MM.1S (cell line): ENCODE measurements around the gene ITGA7.

Experiments used
- DNase-seq: peaks from one replicate; pipeline ENCODE4 v3.0.0-alpha.2; 2015
- H2AFZ ChIP-seq: fragments of 300-600 bp; sonication (generic); 2 replicates; pipeline ENCODE4 v1.6.0; 2016; ENCODE audit warnings: antibody characterized with exemption, low read length
- H3F3A ChIP-seq: fragments of 300-600 bp; sonication (generic); 2 replicates; pipeline ENCODE4 v1.6.1; 2016; ENCODE audit warnings: mild to moderate bottlenecking, antibody characterized with exemption, low read length, moderate library complexity, mixed read lengths; ENCODE audit not compliant: insufficient read depth
- H3K27ac ChIP-seq: fragments of 300-600 bp; sonication (generic); 2 replicates; pipeline ENCODE4 v1.5.1; 2016; ENCODE audit warnings: mild to moderate bottlenecking, low read length
- H3K27me3 ChIP-seq: fragments of 300-600 bp; sonication (generic); replicated peaks from 2 replicates; pipeline ENCODE4 v1.6.0; 2016; ENCODE audit warnings: low read length; ENCODE audit not compliant: insufficient read depth
- H3K36me3 ChIP-seq: fragments of 300-600 bp; sonication (generic); replicated peaks from 2 replicates; pipeline ENCODE4 v1.6.1; 2016; ENCODE audit warnings: mild to moderate bottlenecking, low read length, mixed read lengths; ENCODE audit not compliant: insufficient read depth
- H3K4me1 ChIP-seq: fragments of 300-600 bp; sonication (generic); 2 replicates; pipeline ENCODE4 v1.6.1; 2016; ENCODE audit warnings: low read length, mixed read lengths
- H3K4me2 ChIP-seq: fragments of 300-600 bp; sonication (generic); 2 replicates; pipeline ENCODE4 v1.6.0; 2016; ENCODE audit warnings: low read depth, low read length
- H3K4me3 ChIP-seq: fragments of 300-600 bp; sonication (generic); 2 replicates; pipeline ENCODE4 v1.5.1; 2016; ENCODE audit warnings: low read length, mixed read lengths
- H3K79me2 ChIP-seq: fragments of 300-600 bp; sonication (generic); 2 replicates; pipeline ENCODE4 v1.6.1; 2016; ENCODE audit warnings: mixed run types, low read length, mixed read lengths
- H3K9ac ChIP-seq: fragments of 300-600 bp; sonication (generic); 2 replicates; pipeline ENCODE4 v1.6.1; 2016; ENCODE audit warnings: low read length, mixed read lengths
- H3K9me2 ChIP-seq: fragments of 300-600 bp; sonication (generic); replicated peaks from 2 replicates; pipeline ENCODE4 v1.6.1; 2016; ENCODE audit warnings: mild to moderate bottlenecking, low read length, mixed read lengths; ENCODE audit not compliant: insufficient read depth
- H3K9me3 ChIP-seq: fragments of 300-600 bp; sonication (generic); replicated peaks from 2 replicates; pipeline ENCODE4 v1.6.1; 2016; ENCODE audit warnings: mild to moderate bottlenecking, low read length, mixed read lengths; ENCODE audit not compliant: insufficient read depth
- H4K20me1 ChIP-seq: fragments of 300-600 bp; sonication (generic); 2 replicates; pipeline ENCODE4 v1.6.1; 2016; ENCODE audit warnings: mild to moderate bottlenecking, low read length, moderate library complexity, mixed read lengths; ENCODE audit not compliant: insufficient read depth
- EZH2 ChIP-seq: fragments of 300-600 bp; sonication (generic); optimal IDR thresholded peaks from 2 replicates; pipeline ENCODE3; 2017; ENCODE audit warnings: low read depth, mild to moderate bottlenecking, antibody characterized with exemption, low read length, mixed read lengths
- EZH2phosphoT487 ChIP-seq: fragments of 300-600 bp; sonication (generic); IDR thresholded peaks from 2 replicates; pipeline ENCODE4 v1.6.1; 2018; ENCODE audit warnings: antibody characterized with exemption, low read length
- TF ChIP-seq, protein P1 (sequence below): fragments of 300-600 bp; sonication (generic); IDR thresholded peaks from 2 replicates; pipeline ENCODE4 v1.5.1; 2016; ENCODE audit warnings: antibody characterized with exemption, low read length, mixed read lengths

Gene ITGA7

DNA sequence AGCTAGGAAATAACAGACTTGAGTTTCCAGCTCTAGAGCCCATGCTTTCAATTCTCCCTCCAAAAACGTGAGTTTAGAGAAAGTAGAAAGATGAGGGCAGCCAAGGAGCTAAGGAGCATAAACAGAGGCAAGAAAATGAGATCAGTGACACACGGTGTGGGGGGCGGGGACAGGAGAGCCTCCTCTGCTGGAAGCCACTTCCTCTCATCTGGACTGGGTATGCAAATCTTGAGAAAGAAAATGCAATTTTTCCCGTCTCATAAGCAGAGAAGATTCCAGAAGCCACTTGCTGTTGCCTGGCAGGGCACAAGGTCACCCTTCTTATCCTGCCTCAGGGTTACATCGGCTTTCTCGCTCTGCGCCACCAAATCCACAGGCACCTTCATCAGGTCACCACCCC, 65.0 kb downstream of the ITGA7 start:
- H3K36me3 ChIP-seq: no peaks in the 10 kb centered on the region
- H3K4me3 ChIP-seq: no peak overlapping the region
- peak; percentile 29 for DNase-seq
- H4K20me1 ChIP-seq: no peaks in the 10 kb centered on the region
- no peak overlapping the region for H3K9ac ChIP-seq
- H3K79me2 ChIP-seq: no peaks in the 10 kb centered on the region
- H3K4me2 ChIP-seq: peak overlapping the region; percentile 42; the same call in 1 of the 2 replicates
- TF ChIP-seq, protein P1, sequence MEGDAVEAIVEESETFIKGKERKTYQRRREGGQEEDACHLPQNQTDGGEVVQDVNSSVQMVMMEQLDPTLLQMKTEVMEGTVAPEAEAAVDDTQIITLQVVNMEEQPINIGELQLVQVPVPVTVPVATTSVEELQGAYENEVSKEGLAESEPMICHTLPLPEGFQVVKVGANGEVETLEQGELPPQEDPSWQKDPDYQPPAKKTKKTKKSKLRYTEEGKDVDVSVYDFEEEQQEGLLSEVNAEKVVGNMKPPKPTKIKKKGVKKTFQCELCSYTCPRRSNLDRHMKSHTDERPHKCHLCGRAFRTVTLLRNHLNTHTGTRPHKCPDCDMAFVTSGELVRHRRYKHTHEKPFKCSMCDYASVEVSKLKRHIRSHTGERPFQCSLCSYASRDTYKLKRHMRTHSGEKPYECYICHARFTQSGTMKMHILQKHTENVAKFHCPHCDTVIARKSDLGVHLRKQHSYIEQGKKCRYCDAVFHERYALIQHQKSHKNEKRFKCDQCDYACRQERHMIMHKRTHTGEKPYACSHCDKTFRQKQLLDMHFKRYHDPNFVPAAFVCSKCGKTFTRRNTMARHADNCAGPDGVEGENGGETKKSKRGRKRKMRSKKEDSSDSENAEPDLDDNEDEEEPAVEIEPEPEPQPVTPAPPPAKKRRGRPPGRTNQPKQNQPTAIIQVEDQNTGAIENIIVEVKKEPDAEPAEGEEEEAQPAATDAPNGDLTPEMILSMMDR: no peak
- TF ChIP-seq EZH2 (no peak), EZH2phosphoT487 (no peak)
- no peak overlapping the region for H3K27ac ChIP-seq
- no peaks in the 10 kb centered on the region for H3K27me3 ChIP-seq
- H2AFZ ChIP-seq: peak overlapping the region; percentile 58
- H3K9me3 ChIP-seq: no peaks in the 10 kb centered on the region
- no peaks in the 10 kb centered on the region for H3K9me2 ChIP-seq
- H3K4me1 ChIP-seq: peaks cover 13% of the 10 kb centered on the region
- H3F3A ChIP-seq: 0 out of 2 replicates have a peak, but pooled peaks cover 4% of the 10 kb centered on the region

DNA sequence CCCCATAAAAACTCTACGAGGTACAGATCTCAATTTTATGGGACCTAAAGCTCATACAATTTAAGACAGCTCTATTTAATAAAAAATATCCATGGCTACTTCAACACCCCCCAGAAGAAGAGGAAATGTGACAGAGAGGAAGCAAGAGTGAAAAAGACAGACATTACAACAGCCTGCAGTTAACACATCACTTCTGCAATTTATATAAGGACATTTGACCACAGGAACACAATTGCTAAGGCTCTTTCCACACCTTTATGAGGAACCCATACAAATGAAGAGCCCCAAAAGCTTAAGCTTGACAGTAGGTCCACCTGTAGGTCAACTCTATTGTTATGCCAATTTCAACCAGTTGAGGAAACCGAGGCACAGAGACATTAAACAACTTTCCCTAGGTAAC, 65.4 kb downstream of the ITGA7 start:
- Histone ChIP-seq H3K9ac (no peak overlapping the region), H3K9me2 (no peaks in the 10 kb centered on the region), H3K36me3 (no peaks in the 10 kb centered on the region), H3K27ac (no peak overlapping the region), H3F3A (0 out of 2 replicates have a peak, but pooled peaks cover 2% of the 10 kb centered on the region), H3K4me3 (no peak overlapping the region), H4K20me1 (no peaks in the 10 kb centered on the region), H3K79me2 (no peaks in the 10 kb centered on the region), H3K4me1 (peaks cover 13% of the 10 kb centered on the region), H3K27me3 (no peaks in the 10 kb centered on the region), H3K9me3 (no peaks in the 10 kb centered on the region), H2AFZ (peak overlapping the region; percentile 58), H3K4me2 (peak overlapping the region; percentile 42; the same call in 1 of the 2 replicates)
- TF ChIP-seq, protein P1: no peak
- TF ChIP-seq EZH2 (no peak), EZH2phosphoT487 (no peak)
- no peak for DNase-seq

DNA sequence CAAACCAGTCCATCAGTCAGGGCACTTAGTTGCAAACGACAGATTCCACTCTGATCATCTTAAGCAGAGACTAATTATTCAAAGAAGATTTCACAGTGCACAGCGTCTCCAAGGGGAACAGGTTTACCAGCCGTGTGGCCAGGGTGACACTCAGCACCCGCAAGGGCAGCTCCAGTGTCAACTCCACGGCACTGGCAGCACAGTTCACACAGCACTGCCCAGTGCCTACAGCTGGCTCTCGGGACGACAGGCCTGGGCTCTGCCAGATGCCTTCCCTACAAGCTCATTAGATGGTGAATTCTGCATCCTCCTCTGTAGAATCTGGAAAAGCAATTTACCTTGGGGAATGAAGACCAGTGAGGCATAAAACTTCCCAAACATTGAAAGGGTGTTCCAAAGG, 66.1 kb downstream of the ITGA7 start:
- H3K4me2 ChIP-seq: no peak overlapping the region

More for the DNA sequence above, 66.1 kb downstream of the ITGA7 start:
- Histone ChIP-seq H3K9me3 (no peaks in the 10 kb centered on the region), H3K27ac (no peak overlapping the region), H3K79me2 (no peaks in the 10 kb centered on the region), H3K36me3 (no peaks in the 10 kb centered on the region), H3K9me2 (no peaks in the 10 kb centered on the region), H3F3A (no peaks in the 10 kb centered on the region), H3K4me1 (peaks cover 12% of the 10 kb centered on the region), H4K20me1 (no peaks in the 10 kb centered on the region), H3K9ac (no peak overlapping the region), H2AFZ (no peak overlapping the region), H3K27me3 (no peaks in the 10 kb centered on the region), H3K4me3 (no peak overlapping the region)
- TF ChIP-seq, protein P1: no peak
- TF ChIP-seq EZH2phosphoT487: no peak
- TF ChIP-seq EZH2: no peak
- DNase-seq: no peak
